Head of caudate nucleus (tissue), 42 donors: ENCODE results near the gene POLRMT.
"Not testable (repeated sequence)": the region's sequence is repeated elsewhere in the genome, so short reads cannot be mapped to it uniquely, and the experiment has no call there.

ENCODE experiments used
- DNase-seq, 42 donors: peaks; one replicate each; pipeline versions ENCODE4 v3.0.0 to v3.0.0-alpha.2; 2020 to 2021; ENCODE audit warnings: mixed read lengths in 7 of 42
- intact Hi-C: fragments of 100-400 bp; cut with DNase I; formaldehyde crosslinking; loops from one replicate; pipeline ENCODE4 v1.15.0; 2022

Gene POLRMT

GRCh38 chr19:666985-667573 is 33.7 kb upstream of the POLRMT start:
- DNase-seq: not testable (repeated sequence)
- intact Hi-C loops: loop anchor here (10.0 kb wide), 2 partner anchors 128 to 258 kb away; partner anchors contain the start of genes ARID3A and PTBP1

- intact Hi-C loops: loop anchor here (2.0 to 10.0 kb wide), 3 partner anchors 72 to 260 kb away; partner anchors contain the start of genes ARID3A and PTBP1
- DNase-seq: peak; percentile 70 to 92 (median 84)
Observed at GRCh38 chr19:664913-665443, 31.6 kb upstream of the POLRMT start.

- intact Hi-C loops: loop anchor here (2.0 to 10.0 kb wide), 4 partner anchors 17 to 261 kb away; partner anchors contain the start of genes ARID3A and PTBP1
- DNase-seq: peak in 1 of 42 donors; percentile 23
Observed at GRCh38 chr19:663682-664117, 30.4 kb upstream of the POLRMT start.

- peak; percentile 68 to 96 (median 90) for DNase-seq
- intact Hi-C loops: loop anchor here (2.0 to 10.0 kb wide), 3 partner anchors 18 to 262 kb away; partner anchors contain the start of genes ARID3A and PTBP1
Observed at GRCh38 chr19:662962-663681, 29.8 kb upstream of the POLRMT start, which contains the start of gene RNF126. Gene RNF126 (minus strand): TSS chr19:663214. CDS start chr19:663121, 93 bp downstream.

- no peak for DNase-seq
- intact Hi-C loops: loop anchor here (2.0 to 10.0 kb wide), 3 partner anchors 18 to 262 kb away; partner anchors contain the start of genes ARID3A and PTBP1
Observed at GRCh38 chr19:662207-662961, 29.0 kb upstream of the POLRMT start.

GRCh38 chr19:661427-662196 is 28.3 kb upstream of the POLRMT start:
- DNase-seq: no peak
- intact Hi-C loops: loop anchor here (2.0 to 10.0 kb wide), 3 partner anchors 19 to 263 kb away; partner anchors contain the start of genes ARID3A and PTBP1

GRCh38 chr19:660793-661426 is 27.6 kb upstream of the POLRMT start:
- intact Hi-C loops: loop anchor here (10.0 kb wide), 2 partner anchors 134 to 264 kb away; partner anchors contain the start of genes ARID3A and PTBP1
- DNase-seq: no peak

GRCh38 chr19:658916-659839 is 25.8 kb upstream of the POLRMT start:
- DNase-seq: peak in 8 of 42 donors; percentile 20 to 60 (median 34)
- intact Hi-C loops: no loop called here

GRCh38 chr19:658059-658839 is 24.9 kb upstream of the POLRMT start:
- no peak for DNase-seq
- intact Hi-C loops: no loop called here

- no peak for DNase-seq
- intact Hi-C loops: no loop called here
Observed at GRCh38 chr19:657611-658010, 24.3 kb upstream of the POLRMT start.

- intact Hi-C loops: no loop called here
- DNase-seq: no peak
Observed at GRCh38 chr19:656751-657559, 23.6 kb upstream of the POLRMT start.

GRCh38 chr19:655691-656090 is 22.4 kb upstream of the POLRMT start:
- DNase-seq: no peak
- intact Hi-C loops: no loop called here

GRCh38 chr19:653425-653824 is 20.1 kb upstream of the POLRMT start:
- intact Hi-C loops: no loop called here
- no peak for DNase-seq

- DNase-seq: no peak
- intact Hi-C loops: no loop called here
Observed at GRCh38 chr19:652467-653389, 19.4 kb upstream of the POLRMT start.
